H9 (cell line): ENCODE measurements around the gene RAB25. TPM values are rescaled to one million over a fixed set of nuclear protein-coding genes. Genes with fewer than 3 reads are reported as not detected.

Experiments used
- DNase-seq: peaks from one replicate; pipeline ENCODE4 v3.0.0-alpha.2; 2017
- H2AFZ ChIP-seq: one replicate; pipeline ENCODE4 v1.6.1; 2013; ENCODE audit warnings: mild to moderate bottlenecking, low read length, control low read depth, moderate library complexity
- H2AK5ac ChIP-seq: 2 replicates; pipeline ENCODE4 v1.6.1; 2013; ENCODE audit warnings: low read length, control low read depth, mixed read lengths; ENCODE audit not compliant: insufficient read length
- H2BK120ac ChIP-seq: one replicate; pipeline ENCODE4 v1.6.1; 2013; ENCODE audit warnings: low read depth, mild to moderate bottlenecking, low read length, control low read depth, inconsistent platforms; ENCODE audit not compliant: poor library complexity, severe bottlenecking
- H2BK12ac ChIP-seq: 2 replicates; pipeline ENCODE4 v1.6.1; 2013; ENCODE audit warnings: low read length, control low read depth, mixed read lengths, low read depth; ENCODE audit not compliant: insufficient read length
- H2BK15ac ChIP-seq: 2 replicates; pipeline ENCODE4 v1.6.1; 2013; ENCODE audit warnings: low read depth, low read length, control low read depth
- H2BK20ac ChIP-seq: one replicate; pipeline ENCODE4 v1.6.1; 2013; ENCODE audit warnings: low read depth, mild to moderate bottlenecking, low read length, control low read depth, inconsistent platforms; ENCODE audit not compliant: poor library complexity, severe bottlenecking
- H2BK5ac ChIP-seq: 2 replicates; pipeline ENCODE4 v1.6.1; 2013; ENCODE audit warnings: low read length, control low read depth, mixed read lengths; ENCODE audit not compliant: insufficient read length
- H3K14ac ChIP-seq: 2 replicates; pipeline ENCODE4 v1.6.1; 2013; ENCODE audit warnings: low read length, control low read depth; ENCODE audit not compliant: insufficient read depth
- H3K18ac ChIP-seq: 2 replicates; pipeline ENCODE4 v1.6.1; 2013; ENCODE audit warnings: low read depth, mild to moderate bottlenecking, mixed read lengths, low read length, control low read depth; ENCODE audit not compliant: insufficient read length
- H3K23ac ChIP-seq: 2 replicates; pipeline ENCODE4 v1.6.1; 2013; ENCODE audit warnings: low read length, control low read depth, mixed read lengths, low read depth; ENCODE audit not compliant: insufficient read length
- H3K23me2 ChIP-seq: 2 replicates; pipeline ENCODE4 v1.6.1; 2013; ENCODE audit warnings: low read depth, mild to moderate bottlenecking, mixed read lengths, low read length, control low read depth; ENCODE audit not compliant: insufficient read length, poor library complexity, severe bottlenecking
- H3K27ac ChIP-seq: 2 replicates; pipeline ENCODE4 v1.5.1; 2013; ENCODE audit warnings: low read length, control low read depth, mixed read lengths, low read depth; ENCODE audit not compliant: insufficient read length
- H3K27me3 ChIP-seq: 2 replicates; pipeline ENCODE4 v1.6.1; 2013; ENCODE audit warnings: low read length, control low read depth, inconsistent platforms; ENCODE audit not compliant: insufficient read depth
- H3K4ac ChIP-seq: 2 replicates; pipeline ENCODE4 v1.6.1; 2013; ENCODE audit warnings: low read depth, mild to moderate bottlenecking, control low read depth, inconsistent platforms, low read length, moderate library complexity
- H3K4me1 ChIP-seq: 2 replicates; pipeline ENCODE4 v1.6.1; 2013; ENCODE audit warnings: low read length, control low read depth, inconsistent platforms; ENCODE audit not compliant: insufficient read depth
- H3K4me2 ChIP-seq: 2 replicates; pipeline ENCODE4 v1.6.1; 2013; ENCODE audit warnings: low read length, control low read depth, mixed read lengths; ENCODE audit not compliant: insufficient read length, insufficient read depth
- H3K56ac ChIP-seq: 2 replicates; pipeline ENCODE4 v1.6.1; 2013; ENCODE audit warnings: low read depth, mild to moderate bottlenecking, mixed read lengths, low read length, control low read depth; ENCODE audit not compliant: insufficient read length
- H3K79me1 ChIP-seq: 2 replicates; pipeline ENCODE4 v1.6.1; 2013; ENCODE audit warnings: low read depth, mild to moderate bottlenecking, moderate library complexity, low read length, control low read depth, inconsistent platforms; ENCODE audit not compliant: insufficient read depth, poor library complexity, severe bottlenecking
- H3K79me2 ChIP-seq: 2 replicates; pipeline ENCODE4 v1.6.1; 2013; ENCODE audit warnings: low read length, control low read depth, inconsistent platforms; ENCODE audit not compliant: insufficient read depth
- H3K9ac ChIP-seq: 2 replicates; pipeline ENCODE4 v1.6.1; 2013; ENCODE audit warnings: low read length, control low read depth, mixed read lengths; ENCODE audit not compliant: insufficient read length; ENCODE audit errors: extremely low read depth
- H3K9me3 ChIP-seq: one replicate; pipeline ENCODE4 v1.6.1; 2013; ENCODE audit warnings: low read depth, low read length, inconsistent platforms; ENCODE audit not compliant: control insufficient read depth
- H3T11ph ChIP-seq: one replicate; pipeline ENCODE4 v1.6.1; 2013; ENCODE audit warnings: mild to moderate bottlenecking, low read length, control low read depth, inconsistent platforms
- H4K20me1 ChIP-seq: one replicate; pipeline ENCODE4 v1.6.1; 2013; ENCODE audit not compliant: control insufficient read depth, insufficient read length, insufficient read depth
- H4K5ac ChIP-seq: 2 replicates; pipeline ENCODE4 v1.6.1; 2013; ENCODE audit warnings: low read depth, mild to moderate bottlenecking, mixed read lengths, low read length, control low read depth; ENCODE audit not compliant: insufficient read length
- H4K8ac ChIP-seq: replicated peaks from 2 replicates; pipeline ENCODE4 v1.6.1; 2013; ENCODE audit warnings: low read length, control low read depth, mixed read lengths, low read depth; ENCODE audit not compliant: insufficient read length
- H4K91ac ChIP-seq: 2 replicates; pipeline ENCODE4 v1.6.1; 2013; ENCODE audit warnings: low read depth, mild to moderate bottlenecking, moderate library complexity, mixed read lengths, low read length, control low read depth; ENCODE audit not compliant: insufficient read length
- H3K27ac Mint-ChIP-seq, 3 experiments: 2 replicates in 2 of 3; 3 replicates in 1 of 3; pipeline ENCODE4 v1.8.0; 2020 to 2021; ENCODE audit warnings: mixed read lengths in 3 of 3, mild to moderate bottlenecking in 1 of 3, moderate library complexity in 1 of 3
- H3K27me3 Mint-ChIP-seq: 2 replicates; pipeline ENCODE4 v1.8.0; 2021; ENCODE audit warnings: low read depth, mild to moderate bottlenecking, moderate library complexity, mixed read lengths
- H3K36me3 Mint-ChIP-seq, 3 experiments: 2 replicates in 2 of 3; 3 replicates in 1 of 3; pipeline ENCODE4 v1.8.0; 2020 to 2021; ENCODE audit warnings: low read depth in 3 of 3, mixed read lengths in 3 of 3; ENCODE audit not compliant: insufficient read depth in 1 of 3
- H3K4me1 Mint-ChIP-seq, 2 experiments: 2 replicates each; pipeline ENCODE4 v1.8.0; 2020; ENCODE audit warnings: mixed read lengths in 2 of 2
- H3K4me3 Mint-ChIP-seq, 2 experiments: 2 replicates in 1 of 2; 3 replicates in 1 of 2; pipeline ENCODE4 v1.8.0; 2020 to 2021; ENCODE audit warnings: mild to moderate bottlenecking in 2 of 2, mixed read lengths in 2 of 2, moderate library complexity in 1 of 2
- H3K9me3 Mint-ChIP-seq, 2 experiments: 2 replicates in 1 of 2; 3 replicates in 1 of 2; pipeline ENCODE4 v1.8.0; 2020; ENCODE audit warnings: mild to moderate bottlenecking in 2 of 2, mixed read lengths in 2 of 2, moderate library complexity in 1 of 2
- WGBS: extraction: QIAGEN DNeasy Blood & Tissue Kit; methylation state at CpG from one replicate; pipeline ENCODE4 v1.1.7; 2013; ENCODE audit warnings: missing lambda C conversion rate, low lambda C conversion rate, mixed read lengths; ENCODE audit not compliant: insufficient read length; ENCODE audit errors: extremely low coverage; 5-methylcytosine and 5-hydroxymethylcytosine counted together
- total RNA-seq: library from RNA; stranded (reverse); gene quantifications from 2 replicates; pipeline ENCODE4 v1.2.1, GENCODE V29; 2021
- TF ChIP-seq, protein P1 (sequence below): fragments of 200-600 bp; sonication (generic); conservative IDR thresholded peaks from 3 replicates; pipeline ENCODE4 v1.8.0; 2021; ENCODE audit warnings: antibody characterized with exemption, mild to moderate bottlenecking

Gene RAB25
- total RNA-seq, 1 experiment from 2014 or later, result 43.1 TPM

DNA sequence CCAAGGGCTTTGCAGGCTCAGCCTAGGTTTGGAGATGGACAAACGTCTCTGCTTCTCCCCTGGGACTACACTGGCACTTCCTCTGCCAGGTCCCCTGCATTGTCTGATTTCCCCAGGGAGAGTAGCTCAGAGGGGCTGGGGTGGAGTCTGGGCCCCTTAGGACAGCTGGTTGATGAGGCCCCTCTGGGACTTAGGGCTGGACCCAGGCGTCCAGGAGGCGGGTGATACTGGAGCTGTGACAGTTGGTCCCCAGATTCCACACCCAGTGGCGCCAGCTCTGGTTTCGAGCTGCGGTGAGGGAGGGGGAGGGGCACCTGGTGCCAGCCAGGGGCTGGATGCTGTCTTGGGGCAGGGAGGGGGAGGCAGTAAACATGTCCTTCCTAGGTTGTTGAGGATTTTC lies 28.7 kb downstream of the RAB25 start:
- Histone ChIP-seq H3K4me1 (peaks cover 5% of the 10 kb centered on the region), H2BK12ac (no peak overlapping the region), H2BK120ac (no peak overlapping the region), H3K4me2 (no peak overlapping the region), H2AFZ (no peak overlapping the region), H3K79me2 (no peaks in the 10 kb centered on the region; the same call in 1 of the 2 replicates), H3K23ac (no peak overlapping the region), H3K23me2 (peaks cover 1% of the 10 kb centered on the region), H3K9me3 (no peaks in the 10 kb centered on the region), H3K79me1 (no peaks in the 10 kb centered on the region), H3K14ac (no peak overlapping the region), H3K27ac (no peak overlapping the region), H2BK5ac (no peak overlapping the region), H3K18ac (no peak overlapping the region), H4K8ac (no peak overlapping the region), H3T11ph (no peak overlapping the region), H2BK20ac (no peak overlapping the region), H4K20me1 (no peaks in the 10 kb centered on the region), H3K27me3 (no peaks in the 10 kb centered on the region), H3K4ac (no peak overlapping the region), H2AK5ac (no peak overlapping the region), H3K9ac (no peak overlapping the region), H3K56ac (no peak overlapping the region), H4K5ac (no peak overlapping the region), H2BK15ac (no peak overlapping the region), H4K91ac (no peak overlapping the region)
- Mint-ChIP-seq H3K9me3 (no peaks in the 10 kb centered on the region), H3K36me3 (peaks cover 9 to 33% (median 29%) of the 10 kb centered on the region in 3 experiments; a peak in 6 of 7 replicates), H3K4me1 (peaks cover 41 to 47% of the 10 kb centered on the region in 2 experiments), H3K27ac (peak overlapping the region in 1 of 3 experiments; percentile 72; a peak in 1 of 7 replicates), H3K4me3 (no peak overlapping the region), H3K27me3 (no peaks in the 10 kb centered on the region)
- TF ChIP-seq, protein P1, sequence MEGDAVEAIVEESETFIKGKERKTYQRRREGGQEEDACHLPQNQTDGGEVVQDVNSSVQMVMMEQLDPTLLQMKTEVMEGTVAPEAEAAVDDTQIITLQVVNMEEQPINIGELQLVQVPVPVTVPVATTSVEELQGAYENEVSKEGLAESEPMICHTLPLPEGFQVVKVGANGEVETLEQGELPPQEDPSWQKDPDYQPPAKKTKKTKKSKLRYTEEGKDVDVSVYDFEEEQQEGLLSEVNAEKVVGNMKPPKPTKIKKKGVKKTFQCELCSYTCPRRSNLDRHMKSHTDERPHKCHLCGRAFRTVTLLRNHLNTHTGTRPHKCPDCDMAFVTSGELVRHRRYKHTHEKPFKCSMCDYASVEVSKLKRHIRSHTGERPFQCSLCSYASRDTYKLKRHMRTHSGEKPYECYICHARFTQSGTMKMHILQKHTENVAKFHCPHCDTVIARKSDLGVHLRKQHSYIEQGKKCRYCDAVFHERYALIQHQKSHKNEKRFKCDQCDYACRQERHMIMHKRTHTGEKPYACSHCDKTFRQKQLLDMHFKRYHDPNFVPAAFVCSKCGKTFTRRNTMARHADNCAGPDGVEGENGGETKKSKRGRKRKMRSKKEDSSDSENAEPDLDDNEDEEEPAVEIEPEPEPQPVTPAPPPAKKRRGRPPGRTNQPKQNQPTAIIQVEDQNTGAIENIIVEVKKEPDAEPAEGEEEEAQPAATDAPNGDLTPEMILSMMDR, result no peak
- DNase-seq, result no peak
- no CpG with 5 or more reads among the region's 6 CpGs for WGBS
